K562 (cell line): ENCODE results near the gene CTNNBL1. TPM values are rescaled to one million over a fixed set of nuclear protein-coding genes. Genes with fewer than 3 reads are reported as not detected.

ENCODE experiments used
- ATAC-seq: fragments of 200-7000 bp; cut with Tn5 transposase; 3 replicates; pipeline ENCODE4 v1.9.1; 2020; ENCODE audit warnings: moderate library complexity
- BruUV-seq: library from RNA; stranded (reverse); fragments of 400-500 nt; replicated peaks from 2 replicates; lab custom pipeline; 2021; lab: Mats Ljungman, UMichigan
- CTCF ChIA-PET: fragments of 300-600 bp; formaldehyde crosslinking; extraction: SDS; loops from one replicate; lab custom pipeline; 2021; ENCODE audit warnings: low intra/inter-chr PET ratio; lab: Yijun Ruan, JAX
- POLR2A ChIA-PET: fragments of 300-600, 350-650 bp; sonication (Branson Sonifier 250); formaldehyde crosslinking; extraction: SDS; loops from one replicate; lab custom pipeline; 2021; ENCODE audit warnings: antibody characterized with exemption, inconsistent platforms; lab: Yijun Ruan, JAX
- DNase-seq, 4 experiments: peaks; one replicate each; pipeline versions ENCODE4 v3.0.0 to v3.0.0-alpha.2; 2011 to 2018; ENCODE audit warnings: low spot score in 3 of 4, mixed read lengths in 3 of 4; ENCODE audit errors: extremely low read depth in 1 of 4
- FAIRE-seq: peaks from 2 replicates; lab custom pipeline; 2011; peaks lifted over from hg19 to GRCh38; lab: Jason Lieb, UNC
- H2AFZ ChIP-seq: 2 replicates; pipeline ENCODE4 v1.6.0; 2011; ENCODE audit warnings: low read depth, low read length, control low read depth, inconsistent platforms
- H3K27ac ChIP-seq: fragments of 200-600 bp; 3 replicates; pipeline ENCODE4 v1.8.0; 2011; ENCODE audit warnings: low read depth, mild to moderate bottlenecking, control low read depth, inconsistent platforms, low read length, moderate library complexity, mixed read lengths; ENCODE audit errors: extremely low read depth
- H3K27me3 ChIP-seq, 2 experiments: fragments of 300-600 bp in 1 of 2; 2 replicates in 1 of 2; 3 replicates in 1 of 2; pipeline versions ENCODE4 v1.6.0 to v1.8.0; 2011; ENCODE audit warnings: inconsistent platforms in 2 of 2, low read length in 2 of 2, mild to moderate bottlenecking in 1 of 2, mixed read lengths in 1 of 2, moderate library complexity in 1 of 2; ENCODE audit not compliant: control insufficient read depth in 2 of 2, insufficient read depth in 2 of 2
- H3K36me3 ChIP-seq: fragments of 300-600 bp; 3 replicates; pipeline ENCODE4 v1.8.0; 2011; ENCODE audit warnings: mild to moderate bottlenecking, low read length, inconsistent platforms; ENCODE audit not compliant: control insufficient read depth, insufficient read depth
- H3K4me1 ChIP-seq, 2 experiments: fragments of 200-600 bp in 1 of 2; replicated peaks in 1 of 2; 2 replicates in 1 of 2; 3 replicates in 1 of 2; pipeline versions ENCODE4 v1.5.1 to v1.8.0; 2011; ENCODE audit warnings: inconsistent platforms in 2 of 2, low read length in 2 of 2, mild to moderate bottlenecking in 1 of 2, mixed read lengths in 1 of 2, moderate library complexity in 1 of 2; ENCODE audit not compliant: control insufficient read depth in 2 of 2, insufficient read depth in 2 of 2
- H3K4me2 ChIP-seq: 2 replicates; pipeline ENCODE4 v1.6.1; 2011; ENCODE audit warnings: low read length, control low read depth, inconsistent platforms, mixed read lengths; ENCODE audit not compliant: insufficient read depth
- H3K4me3 ChIP-seq: fragments of 200-600 bp; sonication (generic), shearing (Covaris generic); 2 replicates; pipeline ENCODE4 v1.5.1; 2016; ENCODE audit warnings: control low read depth, inconsistent platforms
- H3K79me2 ChIP-seq: fragments of 200-600 bp; 3 replicates; pipeline ENCODE4 v1.8.0; 2011; ENCODE audit warnings: low read length, inconsistent platforms; ENCODE audit not compliant: control insufficient read depth, insufficient read depth
- H3K9ac ChIP-seq, 2 experiments: 2 replicates each; pipeline versions ENCODE4 v1.6.0 to v1.6.1; 2011; ENCODE audit warnings: low read depth in 2 of 2, low read length in 2 of 2, control low read depth in 1 of 2, inconsistent platforms in 1 of 2, mild to moderate bottlenecking in 1 of 2, mixed read lengths in 1 of 2; ENCODE audit not compliant: insufficient read depth in 1 of 2
- H3K9me1 ChIP-seq: one replicate; pipeline ENCODE4 v1.6.0; 2011; ENCODE audit warnings: inconsistent platforms, mild to moderate bottlenecking, low read length, moderate library complexity; ENCODE audit not compliant: control insufficient read depth, insufficient read depth
- H3K9me3 ChIP-seq: replicated peaks from 2 replicates; pipeline ENCODE4 v1.5.1; 2011; ENCODE audit warnings: low read depth, low read length, inconsistent platforms; ENCODE audit not compliant: control insufficient read depth, insufficient read depth
- H4K20me1 ChIP-seq: replicated peaks from 2 replicates; pipeline ENCODE4 v1.6.1; 2011; ENCODE audit warnings: low read length, inconsistent platforms, mixed read lengths; ENCODE audit not compliant: control insufficient read depth, insufficient read depth
- KAT8 ChIP-seq: fragments of 450-650 bp; IDR thresholded peaks from 2 replicates; pipeline ENCODE4 v1.6.1; 2016; ENCODE audit warnings: low read depth, mild to moderate bottlenecking
- MLX ChIP-seq, 2 experiments: fragments of 450-650 bp in 1 of 2; sonication (generic) in 1 of 2; formaldehyde crosslinking; conservative IDR thresholded peaks; 2 replicates each; pipeline versions ENCODE4 v1.4.0 to v1.8.1; 2020 to 2022; ENCODE audit warnings: mild to moderate bottlenecking in 1 of 2, missing genetic modification reagents in 1 of 2
- NBN ChIP-seq: fragments of 450-650 bp; IDR thresholded peaks from 2 replicates; pipeline ENCODE4 v1.6.1; 2016; ENCODE audit warnings: low read depth, mild to moderate bottlenecking
- PCBP1 ChIP-seq: fragments of 200-400 bp; formaldehyde crosslinking; IDR thresholded peaks from 2 replicates; pipeline ENCODE4 v1.6.1; 2018; ENCODE audit warnings: mild to moderate bottlenecking, low read depth, low read length; ENCODE audit not compliant: poor library complexity, severe bottlenecking
- RBM15 ChIP-seq: fragments of 200-400 bp; formaldehyde crosslinking; IDR thresholded peaks from 2 replicates; pipeline ENCODE4 v1.6.1; 2018; ENCODE audit warnings: mild to moderate bottlenecking, low read length, moderate library complexity; ENCODE audit not compliant: insufficient read depth
- ZKSCAN8 ChIP-seq: fragments of 200-800 bp; sonication (Bioruptor generic); IDR thresholded peaks from 2 replicates; pipeline ENCODE4 v1.6.1; 2016; ENCODE audit warnings: missing genetic modification characterization, missing compliant biosample characterization
- ZNF592 ChIP-seq: fragments of 450-650 bp; IDR thresholded peaks from 2 replicates; pipeline ENCODE4 v1.6.1; 2017; ENCODE audit warnings: antibody characterized with exemption, mild to moderate bottlenecking
- ZNF75A ChIP-seq: fragments of 450-650 bp; formaldehyde crosslinking; IDR thresholded peaks from 2 replicates; pipeline ENCODE4 v1.4.0; 2020; ENCODE audit warnings: mild to moderate bottlenecking
- WGBS: fragments of 100-300 bp; shearing (Covaris generic); methylation state at CpG from one replicate; pipeline ENCODE4 v1.1.6; 2016; ENCODE audit warnings: low coverage, mixed read lengths; ENCODE audit not compliant: insufficient coverage; ENCODE audit errors: missing lambda C conversion rate; 5-methylcytosine and 5-hydroxymethylcytosine counted together
- in situ Hi-C: fragments of 300-500 bp; cut with MboI; formaldehyde crosslinking; loops from 4 replicates; pipeline ENCODE4 v1.15.0; 2018; ENCODE audit warnings: inconsistent platforms, mixed read lengths
- intact Hi-C: fragments of 100-400 bp; cut with micrococcal nuclease; formaldehyde crosslinking; loops from 2 replicates; pipeline ENCODE4 v1.14.2; 2022
- polyA plus RNA-seq, 8 experiments: library from polyadenylated mRNA; depleted of rRNA in 4 of 8; stranded (reverse) in 5 of 8; unstranded in 3 of 8; fragments of >200 nt; fragmentation: Nextera tagmentation in 2 of 8; fragmentation: Illumina TruSeq in 1 of 8; extraction: Ambion mirVana in 2 of 8; extraction: Trizol in 1 of 8; gene quantifications; 2 replicates each; pipeline versions ENCODE4 v1.2.1 to v1.2.3, GENCODE V29; 2011 to 2014; ENCODE audit warnings: inconsistent platforms in 1 of 8, missing spikeins in 1 of 8
- total RNA-seq, 7 experiments: library from RNA; depleted of rRNA in 6 of 7; stranded (reverse); fragments of >200 nt in 6 of 7; fragmentation: Illumina TruSeq in 2 of 7; extraction: Trizol in 2 of 7; gene quantifications; 2 replicates each; pipeline versions ENCODE4 v1.2.1 to v1.2.3, GENCODE V29; 2011 to 2021; ENCODE audit warnings: low replicate concordance in 1 of 7

CTNNBL1 gene
- total and polyA plus RNA-seq, 9 of the 15 experiments (the other 6 are each of a cell fraction or from before 2014, with no cell fraction given) = 32.4 to 85.6 (median 43.6) TPM

GRCh38 chr20:37848706-37849105 is 154.9 kb downstream of the CTNNBL1 start:
- peaks cover 13% of the 10 kb centered on the region; the same call in 2 of the 3 replicates for H3K36me3 ChIP-seq
- no peak overlapping the region for H3K27ac ChIP-seq
- H3K9ac ChIP-seq = no peak overlapping the region
- H3K9me3 ChIP-seq = no peaks in the 10 kb centered on the region
- DNase-seq = no peak
- peaks cover 4% of the 10 kb centered on the region for H3K9me1 ChIP-seq
- no TSS peak for BruUV-seq
- in situ Hi-C loops (no loop called here), intact Hi-C loops (no loop called here)
- no peaks in the 10 kb centered on the region for H3K79me2 ChIP-seq
- WGBS = 81% methylated on average over 5 of the region's 5 CpGs
- H4K20me1 ChIP-seq = no peaks in the 10 kb centered on the region
- no peaks in the 10 kb centered on the region for H3K27me3 ChIP-seq
- ChIA-PET CTCF (no interaction called here), POLR2A (interaction anchor here (1.1 kb wide), 1 partner anchor 12 kb away, joined by 6 read pairs; no protein-coding TSS in a partner anchor)
- H3K4me3 ChIP-seq = no peak overlapping the region
- FAIRE-seq = no peak
- H2AFZ ChIP-seq = no peak overlapping the region
- H3K4me1 ChIP-seq = peaks cover 27 to 40% of the 10 kb centered on the region in 2 experiments
- ATAC-seq = no peak
- H3K4me2 ChIP-seq = no peak overlapping the region
- TF ChIP-seq PCBP1 (no peak), RBM15 (no peak), KAT8 (no peak), ZNF592 (no peak), NBN (no peak), MLX (CRISPR knock-in tag; conservative IDR thresholded peaks at IDR 0.05) (no peak), ZKSCAN8 (no peak), ZNF75A (CRISPR knock-in tag) (no peak)
